Stimulated activated CD4-positive, alpha-beta T cell treated with anti-CD3 and anti-CD28 coated beads, Interleukin-2, amount 100 ng/mL, for 48 hours (primary cell): ENCODE data around the gene TCN2.
"Not testable (repeated sequence)": the region's sequence is repeated elsewhere in the genome, so short reads cannot be mapped to it uniquely, and the experiment has no call there.

Experiments used
- DNase-seq, 2 donors: peaks; one replicate each; pipeline ENCODE4 v3.0.0-alpha.2; 2020

TCN2 gene

GRCh38 chr22:30606455-30607299, at the start of gene TCN2:
TSS of gene TCN2 (plus strand) at chr22:30607174. CDS start at chr22:30607332, 158 bp downstream.
- DNase-seq = peak; percentile 26 to 32

- no peak for DNase-seq
Observed at GRCh38 chr22:30557243-30557642, 49.7 kb upstream of the TCN2 start.

GRCh38 chr22:30559889-30560288, 47.1 kb upstream of the TCN2 start:
- no peak for DNase-seq

- not testable (repeated sequence) for DNase-seq
Observed at GRCh38 chr22:30560643-30561202, 46.3 kb upstream of the TCN2 start.

- no peak for DNase-seq
Observed at GRCh38 chr22:30561402-30562189, 45.4 kb upstream of the TCN2 start.

GRCh38 chr22:30562366-30562765, 44.6 kb upstream of the TCN2 start:
- no peak for DNase-seq

GRCh38 chr22:30564045-30564760, 42.8 kb upstream of the TCN2 start:
- DNase-seq = no peak

GRCh38 chr22:30564761-30565119, 42.2 kb upstream of the TCN2 start:
- no peak for DNase-seq

GRCh38 chr22:30565341-30565740, 41.6 kb upstream of the TCN2 start:
- DNase-seq = no peak

GRCh38 chr22:30566125-30566524, 40.8 kb upstream of the TCN2 start:
- no peak for DNase-seq

- DNase-seq = not testable (repeated sequence)
Observed at GRCh38 chr22:30567277-30567676, 39.7 kb upstream of the TCN2 start.

GRCh38 chr22:30568137-30568805, 38.7 kb upstream of the TCN2 start:
- no peak for DNase-seq

- DNase-seq = no peak
Observed at GRCh38 chr22:30569674-30570202, 37.2 kb upstream of the TCN2 start.

- DNase-seq = no peak
Observed at GRCh38 chr22:30572210-30572609, 34.8 kb upstream of the TCN2 start.

- DNase-seq = no peak
Observed at GRCh38 chr22:30572840-30573593, 34.0 kb upstream of the TCN2 start.

GRCh38 chr22:30573594-30574094, 33.3 kb upstream of the TCN2 start:
- DNase-seq = no peak

GRCh38 chr22:30574095-30574981, 32.6 kb upstream of the TCN2 start, which contains the start of gene GAL3ST1:
TSS of gene GAL3ST1 (minus strand) at chr22:30574665. CDS start at chr22:30557392, 17,273 bp downstream.
- no peak for DNase-seq

GRCh38 chr22:30574997-30575671, 31.8 kb upstream of the TCN2 start:
- DNase-seq = no peak

- DNase-seq = no peak
Observed at GRCh38 chr22:30575859-30576258, 31.1 kb upstream of the TCN2 start.
